ENCODE measurements around the gene RMDN2. TPM values are rescaled to one million over a fixed set of nuclear protein-coding genes. Genes with fewer than 3 reads are reported as not detected.
"Not testable (repeated sequence)": the region's sequence is repeated elsewhere in the genome, so short reads cannot be mapped to it uniquely, and the experiment has no call there.

RMDN2 gene
- total and polyA plus RNA-seq, 8 donors, result 2.4 to 6.6 (median 3.7) TPM

DNA sequence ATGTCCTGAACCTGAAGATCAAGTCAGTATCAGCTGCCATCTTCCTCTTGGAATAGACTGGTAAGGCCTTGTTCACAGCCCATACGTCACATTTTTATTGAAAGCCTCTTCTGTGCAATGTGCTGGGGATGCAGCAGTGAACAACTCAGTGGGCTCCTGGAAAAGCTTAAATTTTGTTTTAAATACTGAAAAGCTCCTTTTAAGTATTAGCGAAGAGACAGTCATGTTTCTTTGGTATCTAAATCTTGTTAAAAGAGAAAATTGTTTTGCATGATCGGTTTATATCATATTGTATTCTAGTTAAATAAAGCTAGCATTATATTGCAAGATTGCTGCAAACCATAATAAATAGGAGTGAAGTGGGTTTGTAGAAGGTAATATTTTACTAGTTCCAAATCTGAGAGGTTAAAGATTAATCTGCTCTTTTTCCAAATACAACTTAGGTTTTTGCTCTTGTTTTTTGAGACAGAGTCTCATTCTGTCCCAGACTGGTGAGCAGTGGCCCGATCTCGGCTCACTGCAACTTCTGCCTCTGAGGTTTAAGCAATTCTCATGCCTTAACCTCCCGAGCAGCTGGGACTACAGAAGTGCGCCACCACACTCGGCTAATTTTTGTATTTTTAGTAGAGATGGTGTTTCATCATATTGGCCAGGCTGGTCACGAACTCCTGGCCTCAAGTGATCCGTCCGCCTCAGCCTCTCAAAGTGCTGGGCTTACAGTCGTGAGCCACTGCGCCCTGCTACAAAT lies 1.6 kb upstream of the RMDN2 start:
- 71 to 73% methylated on average over 13 of the region's 13 CpGs for WGBS, 2 donors
- FAIRE-seq (no peak), DNase-seq (no peak), ATAC-seq (no peak)
- Histone ChIP-seq H3K27ac (peak overlapping the region in 1 of 4 donors; percentile 48), H3K36me3 (no peaks in the 10 kb centered on the region), H3K4me1 (peaks cover 0 to 18% (median 15%) of the 10 kb centered on the region in 3 donors), H3K9me3 (no peaks in the 10 kb centered on the region), H3K4me3 (no peak overlapping the region), H3K27me3 (no peaks in the 10 kb centered on the region)
- intact Hi-C loops (cut with DNase I), result no loop called here
- TF ChIP-seq, protein P1, sequence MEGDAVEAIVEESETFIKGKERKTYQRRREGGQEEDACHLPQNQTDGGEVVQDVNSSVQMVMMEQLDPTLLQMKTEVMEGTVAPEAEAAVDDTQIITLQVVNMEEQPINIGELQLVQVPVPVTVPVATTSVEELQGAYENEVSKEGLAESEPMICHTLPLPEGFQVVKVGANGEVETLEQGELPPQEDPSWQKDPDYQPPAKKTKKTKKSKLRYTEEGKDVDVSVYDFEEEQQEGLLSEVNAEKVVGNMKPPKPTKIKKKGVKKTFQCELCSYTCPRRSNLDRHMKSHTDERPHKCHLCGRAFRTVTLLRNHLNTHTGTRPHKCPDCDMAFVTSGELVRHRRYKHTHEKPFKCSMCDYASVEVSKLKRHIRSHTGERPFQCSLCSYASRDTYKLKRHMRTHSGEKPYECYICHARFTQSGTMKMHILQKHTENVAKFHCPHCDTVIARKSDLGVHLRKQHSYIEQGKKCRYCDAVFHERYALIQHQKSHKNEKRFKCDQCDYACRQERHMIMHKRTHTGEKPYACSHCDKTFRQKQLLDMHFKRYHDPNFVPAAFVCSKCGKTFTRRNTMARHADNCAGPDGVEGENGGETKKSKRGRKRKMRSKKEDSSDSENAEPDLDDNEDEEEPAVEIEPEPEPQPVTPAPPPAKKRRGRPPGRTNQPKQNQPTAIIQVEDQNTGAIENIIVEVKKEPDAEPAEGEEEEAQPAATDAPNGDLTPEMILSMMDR (IDR thresholded peaks at IDR 0.05), result no peak

DNA sequence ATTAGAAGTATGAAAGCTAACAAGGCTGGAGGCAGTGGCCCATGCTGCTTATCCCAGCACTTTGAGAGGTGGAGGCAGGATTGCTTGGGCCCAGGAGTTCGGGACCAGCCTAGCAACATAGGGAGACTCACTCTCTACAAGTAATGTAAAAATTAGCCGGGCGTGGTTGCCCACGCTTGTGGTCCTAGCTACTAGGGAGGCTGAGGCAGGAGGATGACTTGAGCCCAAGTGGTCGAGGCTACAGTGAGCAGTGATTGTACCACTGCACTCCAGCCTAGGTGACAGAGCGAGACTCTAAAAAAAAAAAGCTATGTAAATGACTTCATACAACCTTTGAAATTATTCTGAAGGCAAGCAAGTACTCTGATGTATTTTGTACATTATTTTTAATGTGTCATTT lies 1.5 kb downstream of the RMDN2 start:
- intact Hi-C loops (cut with DNase I), result no loop called here
- TF ChIP-seq, protein P1 (IDR thresholded peaks at IDR 0.05), result no peak
- WGBS, 2 donors, result 99% methylated on average over 6 of the region's 6 CpGs
- Histone ChIP-seq H3K27ac (no peak overlapping the region), H3K9me3 (no peaks in the 10 kb centered on the region), H3K27me3 (no peaks in the 10 kb centered on the region), H3K4me1 (peaks cover 0 to 11% (median 10%) of the 10 kb centered on the region in 3 donors), H3K36me3 (no peaks in the 10 kb centered on the region), H3K4me3 (no peak overlapping the region)
- FAIRE-seq, result no peak
- no peak for ATAC-seq
- peak in 1 of 6 donors; percentile 17 for DNase-seq

DNA sequence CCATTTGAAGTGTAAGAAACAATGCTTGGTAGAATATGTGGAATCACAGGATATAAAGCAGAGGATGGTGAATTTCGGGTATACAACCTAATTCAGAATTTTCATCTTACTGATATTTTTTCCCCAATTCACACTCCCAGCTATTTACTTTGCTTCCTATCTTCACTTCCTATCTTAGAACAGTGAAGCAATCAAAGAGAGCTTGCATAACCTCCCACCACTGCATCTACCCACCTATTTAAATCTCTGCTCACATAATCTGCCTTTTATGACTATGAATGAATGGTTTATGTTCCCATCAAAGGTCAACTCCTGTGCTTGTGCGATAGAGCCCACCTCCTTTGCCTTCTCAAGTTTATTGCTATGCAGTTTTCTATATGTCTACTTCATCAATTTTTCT lies 3.3 kb downstream of the RMDN2 start:
- FAIRE-seq (no peak), DNase-seq (no peak), ATAC-seq (no peak)
- TF ChIP-seq, protein P1 (IDR thresholded peaks at IDR 0.05), result no peak
- Histone ChIP-seq H3K27me3 (no peaks in the 10 kb centered on the region), H3K4me1 (peaks cover 0 to 11% (median 10%) of the 10 kb centered on the region in 3 donors), H3K4me3 (no peak overlapping the region), H3K9me3 (no peaks in the 10 kb centered on the region), H3K27ac (no peak overlapping the region), H3K36me3 (no peaks in the 10 kb centered on the region)
- intact Hi-C loops (cut with DNase I), result no loop called here
- 78 to 83% methylated on average over 2 of the region's 2 CpGs for WGBS, 2 donors

DNA sequence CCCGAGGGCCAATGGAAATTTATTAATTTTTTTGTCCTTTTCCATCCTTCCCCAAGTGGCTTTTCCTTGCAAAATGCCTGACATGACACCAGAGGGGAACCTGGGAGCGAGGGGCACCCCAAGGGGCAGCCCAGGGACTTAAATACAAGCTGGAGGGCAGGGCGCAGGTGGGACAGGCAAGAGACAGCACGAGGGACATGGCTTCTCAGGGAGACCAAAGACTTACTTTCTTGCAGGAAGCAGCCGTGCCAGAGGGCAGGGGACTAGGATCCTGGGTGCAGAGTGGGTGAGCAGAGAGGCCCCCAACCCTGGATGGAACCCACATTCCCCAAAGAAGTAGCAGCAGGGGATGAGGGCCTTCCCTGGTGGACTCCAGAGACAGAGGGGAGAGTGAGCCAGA lies 5.3 kb downstream of the RMDN2 start:
- 74 to 82% methylated on average over 5 of the region's 5 CpGs for WGBS, 2 donors
- H3K27ac ChIP-seq; ATAC-seq; intact Hi-C loops (cut with DNase I); H3K36me3 ChIP-seq; H3K4me3 ChIP-seq; FAIRE-seq; H3K27me3 ChIP-seq; H3K9me3 ChIP-seq: not testable (repeated sequence)
- peaks cover 0 to 11% (median 6%) of the 10 kb centered on the region in 3 donors for H3K4me1 ChIP-seq
- peak in 1 of 6 donors; percentile 36 for DNase-seq

DNA sequence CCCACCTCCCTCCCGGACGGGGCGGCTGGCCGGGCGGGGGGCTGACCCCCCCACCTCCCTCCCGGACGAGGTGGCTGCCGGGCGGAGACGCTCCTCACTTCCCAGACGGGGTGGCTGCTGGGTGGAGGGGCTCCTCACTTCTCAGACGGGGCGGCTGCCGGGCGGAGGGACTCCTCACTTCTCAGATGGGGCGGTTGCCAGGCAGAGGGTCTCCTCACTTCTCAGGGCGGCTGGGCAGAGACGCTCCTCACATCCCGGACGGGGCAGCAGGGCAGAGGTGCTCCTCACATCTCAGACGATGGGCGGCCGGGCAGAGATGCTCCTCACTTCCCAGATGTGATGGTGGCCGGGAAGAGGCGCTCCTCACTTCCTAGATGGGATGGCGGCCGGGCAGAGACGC lies 7.8 kb downstream of the RMDN2 start:
- ATAC-seq; H3K9me3 ChIP-seq; H3K4me1 ChIP-seq; H3K36me3 ChIP-seq; FAIRE-seq; H3K4me3 ChIP-seq; intact Hi-C loops (cut with DNase I); H3K27me3 ChIP-seq; H3K27ac ChIP-seq: not testable (repeated sequence)
- 98 to 100% methylated on average over 5 to 15 of the region's 28 CpGs for WGBS, 2 donors
- DNase-seq, result peak in 1 of 6 donors; percentile 33
